Right renal cortex interstitium (tissue), 3 donors: ENCODE data around the gene WNK1. TPM values are rescaled to one million over a fixed set of nuclear protein-coding genes. Genes with fewer than 3 reads are reported as not detected.
"Not testable (repeated sequence)": the region's sequence is repeated elsewhere in the genome, so short reads cannot be mapped to it uniquely, and the experiment has no call there.

ENCODE experiments used
- DNase-seq, 3 donors: peaks; one replicate each; pipeline ENCODE4 v3.0.0-alpha.2; 2013; ENCODE audit warnings: low read depth in 3 of 3, low spot score in 2 of 3
- polyA plus RNA-seq, 3 donors: library from polyadenylated mRNA; unstranded; fragments of 120-200 nt; gene quantifications; one replicate each; pipeline ENCODE4 v1.2.1, GENCODE V29; 2013; ENCODE audit not compliant: insufficient read length in 3 of 3

The WNK1 gene
- polyA plus RNA-seq, 3 donors, result 98.8 to 120 (median 116) TPM

DNA sequence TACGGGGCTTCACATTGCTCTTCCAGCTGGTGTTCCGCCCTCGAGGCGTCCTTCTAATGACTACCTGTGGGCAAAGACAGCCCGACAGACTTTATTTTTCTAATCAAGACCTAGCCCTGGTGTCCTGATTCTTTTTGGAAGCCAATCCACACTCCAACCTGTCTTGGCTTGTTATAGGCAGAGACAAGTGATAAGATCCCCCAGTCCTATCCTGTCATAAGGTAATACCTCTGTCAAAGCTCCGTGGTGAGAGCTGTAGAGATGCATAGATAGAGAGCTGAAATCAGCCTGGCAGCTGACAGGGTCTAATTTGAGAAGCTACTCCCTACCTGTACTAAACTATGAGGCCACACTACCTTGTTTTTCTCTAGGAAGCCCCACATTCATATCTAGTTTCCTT, 11.5 kb upstream of the WNK1 start:
- DNase-seq, result no peak

DNA sequence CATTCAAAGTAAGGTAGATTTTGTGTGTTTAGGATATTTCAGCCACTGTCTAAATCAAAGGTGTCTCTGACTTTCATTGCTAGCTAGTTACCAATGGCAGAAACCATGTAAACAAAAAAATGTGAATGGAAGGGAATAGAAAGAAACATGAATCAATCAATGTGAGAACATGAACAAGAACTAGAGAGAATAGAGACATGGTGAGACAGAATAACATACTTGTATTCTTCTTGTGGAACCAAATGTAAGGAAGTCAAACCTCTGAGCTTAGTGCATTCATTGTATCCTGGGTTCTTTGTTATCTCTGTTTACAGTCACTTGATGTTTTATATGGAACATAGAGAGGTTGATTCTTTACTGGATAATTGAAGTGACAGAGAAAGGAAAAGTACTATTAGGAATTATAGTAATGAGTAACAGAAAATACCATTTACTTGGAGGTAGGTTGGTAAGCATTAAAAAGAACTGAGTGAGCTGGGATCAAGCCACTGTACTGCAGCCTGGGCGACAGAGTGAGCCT, 2.6 kb upstream of the WNK1 start:
- DNase-seq, result no peak

GRCh38 chr12:750366-751191, 1.8 kb upstream of the WNK1 start:
- DNase-seq, result no peak

GRCh38 chr12:751192-751998, 984 bp upstream of the WNK1 start:
- peak; percentile 84 to 90 (median 87) for DNase-seq

GRCh38 chr12:752695-753610, 574 bp downstream of the WNK1 start:
- DNase-seq, result peak in 1 of 3 donors; percentile 26

- no peak for DNase-seq
These were observed 1.5 kb downstream of the WNK1 start for GRCh38 chr12:753611-754472.

DNA sequence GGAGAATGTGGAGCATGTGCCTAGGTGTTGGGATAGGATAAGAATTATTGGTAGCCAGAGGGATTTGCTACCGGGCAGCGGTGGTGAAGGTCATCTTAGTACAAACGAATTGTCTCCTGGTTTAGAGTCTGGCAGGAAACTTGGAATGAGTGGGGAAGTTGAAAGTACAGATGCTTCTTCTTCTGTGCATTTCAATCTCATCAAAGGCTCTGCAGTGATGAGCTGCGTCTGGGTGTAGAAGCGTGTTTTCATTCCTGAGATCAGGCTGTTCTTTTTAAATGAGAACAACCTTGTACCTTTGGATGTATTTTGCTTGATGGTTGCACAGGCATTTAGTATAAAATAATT, 2.1 kb downstream of the WNK1 start:
- DNase-seq, result no peak

DNA sequence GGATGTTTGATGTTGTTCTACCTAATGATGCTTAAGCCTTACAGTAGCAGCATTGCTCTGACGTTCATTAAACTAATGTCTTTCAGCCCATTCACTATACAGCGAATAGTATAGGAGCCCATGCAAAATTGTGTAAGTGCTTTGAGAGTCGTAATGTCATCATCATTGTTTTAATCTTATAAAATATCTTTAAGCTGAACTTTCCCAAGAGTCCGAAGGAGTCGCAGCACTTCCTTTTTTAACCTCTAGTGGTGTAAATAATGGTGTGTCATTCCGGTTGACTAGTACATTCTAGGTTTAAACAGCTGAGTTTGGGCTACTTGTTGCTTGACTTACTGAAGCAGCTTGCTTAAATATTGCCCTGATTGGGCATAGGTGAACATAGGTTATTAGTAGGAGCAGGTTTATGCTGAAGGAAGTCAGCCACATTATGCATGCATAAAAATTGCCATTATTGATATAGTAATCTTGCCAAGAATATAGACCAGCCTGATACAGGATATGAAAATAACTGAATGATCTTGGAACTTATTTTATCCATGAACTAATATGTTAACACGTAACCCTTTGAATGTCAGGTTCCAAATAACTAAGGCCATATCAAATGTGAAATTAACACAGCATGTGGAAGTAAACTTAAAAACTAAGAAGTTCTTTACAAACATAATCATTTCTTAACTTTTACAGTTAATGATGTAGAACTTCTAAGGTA, 2.6 kb downstream of the WNK1 start:
- DNase-seq, result no peak

- DNase-seq, result no peak
These were observed 7.2 kb downstream of the WNK1 start for GRCh38 chr12:759628-760027.

DNA sequence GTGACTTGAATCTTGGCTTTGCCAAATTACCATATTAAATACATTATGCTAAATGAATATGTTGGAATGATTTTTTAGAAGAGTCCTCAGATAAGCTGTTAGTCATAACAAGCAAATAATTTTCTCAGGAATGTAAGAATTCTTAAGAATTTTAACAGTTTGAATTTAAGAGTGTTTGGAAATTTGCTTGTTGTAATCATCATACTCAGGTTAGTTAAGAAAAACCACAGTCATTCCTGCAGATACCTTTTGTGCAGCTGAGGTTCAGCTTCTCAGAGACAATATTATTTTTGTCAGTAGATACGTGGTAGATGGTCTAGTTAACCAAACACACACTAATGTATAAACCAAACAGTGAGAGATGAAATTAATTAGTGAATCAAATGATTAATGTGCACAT, 8.9 kb downstream of the WNK1 start:
- no peak for DNase-seq

- no peak for DNase-seq
These were observed 13.5 kb downstream of the WNK1 start for GRCh38 chr12:765840-766239.

GRCh38 chr12:768434-768833, 16.1 kb downstream of the WNK1 start:
- DNase-seq, result no peak

DNA sequence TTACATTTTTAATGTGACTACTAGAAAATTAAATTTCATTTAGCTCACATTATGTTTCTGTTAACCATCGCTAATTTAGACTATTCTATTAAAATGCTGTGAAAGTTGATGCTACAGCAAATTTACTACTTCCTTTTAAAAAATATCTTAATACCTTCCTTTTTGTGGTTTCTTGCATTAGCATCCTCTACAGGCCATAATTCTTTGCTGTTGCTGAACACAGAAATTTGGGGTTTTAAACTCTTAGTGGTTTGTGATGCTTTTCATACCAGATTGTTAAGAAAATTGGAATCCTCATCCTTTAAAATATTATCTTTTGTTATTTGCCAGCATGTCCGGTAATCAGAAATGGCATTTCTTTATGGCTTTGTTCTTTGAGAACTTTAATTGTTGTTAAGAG, 18.1 kb downstream of the WNK1 start:
- no peak for DNase-seq

GRCh38 chr12:772056-772697, 19.8 kb downstream of the WNK1 start:
- no peak for DNase-seq

DNA sequence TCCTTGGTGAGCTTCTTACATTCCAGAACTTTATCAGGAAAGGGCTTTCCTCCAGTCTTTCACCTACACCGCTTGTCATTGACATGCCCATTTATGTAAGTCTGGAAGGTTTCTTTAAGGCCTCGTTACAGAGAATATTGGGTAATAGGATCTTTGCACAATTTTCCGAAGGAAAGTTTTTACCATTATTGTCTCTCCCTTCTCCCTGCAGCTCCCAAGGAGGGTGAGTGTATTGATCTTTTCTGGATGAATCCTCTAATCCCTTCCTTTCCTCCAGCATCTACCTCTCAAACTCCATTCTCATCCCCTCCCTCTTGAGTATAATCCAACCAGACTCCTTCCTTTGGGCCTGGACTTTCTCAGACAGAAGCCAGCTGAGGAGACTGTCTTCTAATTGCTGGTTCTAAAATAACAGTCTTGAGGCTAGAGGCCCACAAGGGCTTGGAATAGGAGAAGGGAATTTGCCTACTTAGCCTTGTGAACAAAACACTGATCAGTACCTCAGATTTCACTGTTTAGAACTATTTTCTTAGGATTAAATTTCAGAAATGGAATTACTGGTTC, 21.8 kb downstream of the WNK1 start:
- DNase-seq, result no peak

GRCh38 chr12:775973-776771, 23.8 kb downstream of the WNK1 start:
- DNase-seq, result not testable (repeated sequence)

DNA sequence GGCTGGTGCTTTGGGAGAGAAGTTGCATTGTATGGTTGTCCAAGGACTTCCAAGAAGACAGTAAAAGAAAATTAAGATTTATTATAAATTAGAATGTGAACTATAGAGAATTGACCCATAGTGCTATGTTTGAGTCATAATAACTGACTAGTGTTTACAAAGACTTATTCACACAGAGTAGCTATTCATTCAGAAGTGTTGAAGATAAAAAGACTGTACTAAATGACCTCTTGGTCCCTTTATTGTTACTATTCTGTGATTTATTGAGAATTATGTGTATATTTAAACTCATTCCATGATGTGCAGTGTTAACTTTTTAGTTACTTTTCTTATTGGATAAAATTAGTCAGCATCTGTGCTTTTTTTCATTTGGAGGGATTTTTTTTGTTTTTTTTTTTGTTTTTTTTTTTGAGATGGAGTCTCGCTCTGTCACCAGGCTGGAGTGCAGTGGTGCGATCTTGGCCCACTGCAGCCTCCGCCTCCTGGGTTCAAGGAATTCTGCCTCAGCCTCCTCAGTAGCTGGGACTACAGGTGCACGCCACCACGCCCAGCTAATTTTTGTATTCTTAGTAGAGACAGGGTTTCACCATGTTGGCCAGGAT, 24.5 kb downstream of the WNK1 start:
- not testable (repeated sequence) for DNase-seq
